ENCODE data around the gene MTFMT. TPM values are rescaled to one million over a fixed set of nuclear protein-coding genes. Genes with fewer than 3 reads are reported as not detected.
"Not testable (repeated sequence)": the region's sequence is repeated elsewhere in the genome, so short reads cannot be mapped to it uniquely, and the experiment has no call there.

MTFMT gene
- total and polyA plus RNA-seq, 8 donors, result 1.9 to 6.6 (median 3.9) TPM

- intact Hi-C loops (cut with DNase I), result no loop called here
- Histone ChIP-seq H3K9me3 (no peaks in the 10 kb centered on the region), H3K27me3 (no peaks in the 10 kb centered on the region), H3K36me3 (no peaks in the 10 kb centered on the region), H3K27ac (no peak within 1 kb of the TSS), H3K4me1 (peaks cover 0 to 2% (median 0%) of the 10 kb centered on the region in 3 donors), H3K4me3 (no peak within 1 kb of the TSS)
- WGBS, 2 donors, result 55 to 60% methylated on average over 7 of the region's 7 CpGs
- peak in 3 of 4 donors; percentile 33 to 57 (median 49) for ATAC-seq
- no peak for FAIRE-seq
- no peak for DNase-seq
- no peak for TF ChIP-seq CTCF (IDR thresholded peaks at IDR 0.05)
Measured at GRCh38 chr15:65044724-65045481, 15.5 kb upstream of the MTFMT start, which contains the start of gene SLC51B. TSS of gene SLC51B (plus strand) at chr15:65045387. CDS start at chr15:65050005, 4,618 bp downstream.

DNA sequence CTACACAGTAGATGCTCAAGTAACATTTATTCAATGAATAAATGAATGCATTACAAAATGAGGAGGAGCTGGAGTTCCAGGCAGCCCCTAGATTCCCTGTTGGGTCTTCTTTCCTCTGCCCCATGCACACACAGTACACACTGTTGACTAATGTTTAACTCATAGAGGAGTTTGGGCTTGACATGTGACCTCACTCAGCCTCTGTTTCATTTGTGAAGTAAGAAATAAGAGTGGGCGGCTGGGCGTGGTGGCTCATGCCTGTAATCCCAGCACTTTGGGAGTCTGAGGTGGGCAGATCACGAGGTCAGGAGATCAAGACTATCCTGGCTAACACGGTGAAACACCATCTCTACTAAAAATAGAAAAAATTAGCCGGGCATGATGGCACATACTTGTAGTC, 14.8 kb upstream of the MTFMT start:
- peak in 2 of 4 donors; percentile 64 to 79 for ATAC-seq
- FAIRE-seq; H3K27ac ChIP-seq; H3K36me3 ChIP-seq; H3K4me3 ChIP-seq; H3K9me3 ChIP-seq; DNase-seq; intact Hi-C loops (cut with DNase I); H3K27me3 ChIP-seq; H3K4me1 ChIP-seq: not testable (repeated sequence)
- WGBS, 2 donors, result 73 to 75% methylated on average over 5 of the region's 5 CpGs

- no peaks in the 10 kb centered on the region for H3K27me3 ChIP-seq
- ATAC-seq, result no peak
- no peak for DNase-seq
- H3K4me1 ChIP-seq, result peaks cover 0 to 2% (median 0%) of the 10 kb centered on the region in 3 donors
- H3K27ac ChIP-seq, result no peak overlapping the region
- 59 to 75% methylated on average over 4 of the region's 4 CpGs for WGBS, 2 donors
- no peaks in the 10 kb centered on the region for H3K9me3 ChIP-seq
- no peak for FAIRE-seq
- no peak for TF ChIP-seq CTCF (IDR thresholded peaks at IDR 0.05)
- no peaks in the 10 kb centered on the region for H3K36me3 ChIP-seq
- no peak overlapping the region for H3K4me3 ChIP-seq
- intact Hi-C loops (cut with DNase I), result no loop called here
Measured at GRCh38 chr15:65042776-65043327, 13.4 kb upstream of the MTFMT start.

GRCh38 chr15:65041787-65042186, 12.3 kb upstream of the MTFMT start:
- intact Hi-C loops (cut with DNase I), result no loop called here
- no peak overlapping the region for H3K27ac ChIP-seq
- TF ChIP-seq CTCF (IDR thresholded peaks at IDR 0.05), result no peak
- ATAC-seq (no peak), DNase-seq (no peak), FAIRE-seq (no peak)
- no peaks in the 10 kb centered on the region for H3K27me3 ChIP-seq
- no peak overlapping the region for H3K4me3 ChIP-seq
- no peaks in the 10 kb centered on the region for H3K36me3 ChIP-seq
- 67 to 71% methylated on average over 2 of the region's 2 CpGs for WGBS, 2 donors
- H3K9me3 ChIP-seq, result no peaks in the 10 kb centered on the region
- H3K4me1 ChIP-seq, result peaks cover 0 to 2% (median 0%) of the 10 kb centered on the region in 3 donors

DNA sequence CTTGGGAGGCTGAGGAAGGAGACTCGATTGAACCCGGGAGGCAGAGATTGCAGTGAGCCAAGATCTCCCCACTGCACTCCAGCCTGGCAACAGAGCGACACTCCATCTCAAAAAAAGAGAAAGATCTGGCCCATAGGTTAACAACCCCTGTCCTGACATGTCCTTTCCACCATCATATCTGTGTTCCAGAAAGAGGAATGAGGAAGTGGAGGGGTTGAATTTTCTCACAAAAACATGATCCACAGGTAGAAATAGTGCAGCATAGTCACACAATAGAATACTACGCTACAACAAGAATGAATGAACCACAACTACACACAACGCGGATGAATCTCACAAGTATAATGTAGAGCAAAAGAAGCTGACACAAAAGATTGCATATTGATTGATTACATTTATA, 11.0 kb upstream of the MTFMT start:
- Histone ChIP-seq H3K27me3 (no peaks in the 10 kb centered on the region), H3K4me1 (peaks cover 0 to 2% (median 0%) of the 10 kb centered on the region in 3 donors), H3K36me3 (no peaks in the 10 kb centered on the region), H3K4me3 (no peak overlapping the region), H3K9me3 (no peaks in the 10 kb centered on the region), H3K27ac (no peak overlapping the region)
- TF ChIP-seq CTCF (IDR thresholded peaks at IDR 0.05), result no peak
- FAIRE-seq, result no peak
- WGBS, 2 donors, result 82 to 89% methylated on average over 6 of the region's 6 CpGs
- no peak for ATAC-seq
- DNase-seq, result no peak
- intact Hi-C loops (cut with DNase I), result no loop called here
